UCSD-AML1 (cell line): ENCODE results near the gene IL17RB.

Experiments used
- DNase-seq: peaks from one replicate; lab custom pipeline; 2025; ENCODE audit not compliant: unreplicated experiment; lab: John Stamatoyannopoulos, UW

The IL17RB gene

GRCh38 chr3:53902067-53902466 is 55.7 kb downstream of the IL17RB start:
- no peak for DNase-seq

GRCh38 chr3:53902711-53903110 is 56.3 kb downstream of the IL17RB start:
- DNase-seq = no peak

DNA sequence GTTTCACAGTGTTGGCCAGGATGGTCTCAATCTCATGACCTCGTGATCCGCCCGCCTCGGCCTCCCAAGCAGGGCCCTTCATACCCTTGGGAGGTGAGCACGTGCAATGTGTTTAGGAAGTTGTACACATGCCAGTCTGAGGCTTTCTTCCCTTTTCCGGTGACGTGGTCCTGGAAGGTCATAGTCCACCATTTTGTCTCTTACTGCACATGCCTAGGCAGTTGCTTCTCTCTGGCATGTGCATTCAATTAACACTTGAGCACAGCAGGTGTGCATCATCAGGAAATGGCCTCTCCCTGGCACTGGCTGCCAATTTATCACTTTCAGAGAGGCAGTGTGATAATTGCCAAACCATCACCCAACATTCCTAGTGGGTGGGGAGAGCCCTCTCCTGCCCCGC is 67.0 kb downstream of the IL17RB start:
- no peak for DNase-seq
